ENCODE measurements around the gene IPP. TPM values are rescaled to one million over a fixed set of nuclear protein-coding genes. Genes with fewer than 3 reads are reported as not detected.
"Not testable (repeated sequence)": the region's sequence is repeated elsewhere in the genome, so short reads cannot be mapped to it uniquely, and the experiment has no call there.

IPP gene
- polyA plus RNA-seq, 3 donors from 2014 or later: 13.4 to 20.4 (median 17.6) TPM

- peak; percentile 98 for DNase-seq
- Mint-ChIP-seq H3K4me3 (peak within 1 kb of the TSS; percentile 97 to 99 (median 97)), H3K27me3 (ENCODE audit: low read depth in 3 of 3) (peaks cover 8 to 23% (median 21%) of the 10 kb centered on the region in 3 donors), H3K4me1 (peaks cover 49 to 74% of the 10 kb centered on the region in 2 donors), H3K36me3 (peaks cover 0 to 4% (median 0%) of the 10 kb centered on the region in 3 donors), H3K9me3 (no peaks in the 10 kb centered on the region), H3K27ac (peak within 1 kb of the TSS; percentile 99 to 100 (median 100))
Measured at GRCh38 chr1:45686288-45687013, 64.0 kb downstream of the IPP start, which contains the start of gene GPBP1L1. Gene GPBP1L1, minus strand, starts transcription at chr1:45686533. Its CDS starts 27,446 bp downstream, at chr1:45659087.

GRCh38 chr1:45686015-45686287 lies 64.5 kb downstream of the IPP start:
- H3K4me3 Mint-ChIP-seq: peak overlapping the region; percentile 97 to 99 (median 97)
- H3K36me3 Mint-ChIP-seq: peaks cover 0 to 2% (median 0%) of the 10 kb centered on the region in 3 donors
- peaks cover 52 to 78% of the 10 kb centered on the region in 2 donors for H3K4me1 Mint-ChIP-seq

GRCh38 chr1:45685308-45686014 lies 65.0 kb downstream of the IPP start:
- Mint-ChIP-seq H3K4me1 (peaks cover 57 to 78% of the 10 kb centered on the region in 2 donors), H3K27me3 (ENCODE audit: low read depth in 3 of 3) (peaks cover 8 to 23% (median 21%) of the 10 kb centered on the region in 3 donors), H3K27ac (peak overlapping the region; percentile 99 to 100 (median 100)), H3K4me3 (peak overlapping the region; percentile 97 to 99 (median 97)), H3K36me3 (no peaks in the 10 kb centered on the region), H3K9me3 (no peaks in the 10 kb centered on the region)
- no peak for DNase-seq

More at GRCh38 chr1:45686015-45686287, 64.5 kb downstream of the IPP start:
- no peak for DNase-seq
- H3K27ac Mint-ChIP-seq: peak overlapping the region; percentile 99 to 100 (median 100)
- no peaks in the 10 kb centered on the region for H3K9me3 Mint-ChIP-seq
- peaks cover 8 to 23% (median 21%) of the 10 kb centered on the region in 3 donors for H3K27me3 Mint-ChIP-seq (ENCODE audit: low read depth in 3 of 3)

GRCh38 chr1:45684402-45684801 lies 66.1 kb downstream of the IPP start:
- Mint-ChIP-seq H3K27me3 (ENCODE audit: low read depth in 3 of 3) (peaks cover 8 to 23% (median 21%) of the 10 kb centered on the region in 3 donors), H3K9me3 (no peaks in the 10 kb centered on the region), H3K27ac (peak overlapping the region in 2 of 6 donors; percentile 49 to 100), H3K36me3 (no peaks in the 10 kb centered on the region), H3K4me3 (peak overlapping the region; percentile 46 to 99 (median 97)), H3K4me1 (peaks cover 60 to 75% of the 10 kb centered on the region in 2 donors)
- no peak for DNase-seq

GRCh38 chr1:45682942-45683341 lies 67.5 kb downstream of the IPP start:
- DNase-seq: no peak
- H3K4me1 Mint-ChIP-seq: peaks cover 65 to 80% of the 10 kb centered on the region in 2 donors
- H3K27ac Mint-ChIP-seq: peak overlapping the region in 1 of 6 donors; percentile 49
- no peak overlapping the region for H3K4me3 Mint-ChIP-seq
- H3K27me3 Mint-ChIP-seq (ENCODE audit: low read depth in 3 of 3): peaks cover 6 to 17% (median 13%) of the 10 kb centered on the region in 3 donors
- H3K9me3 Mint-ChIP-seq: no peaks in the 10 kb centered on the region
- no peaks in the 10 kb centered on the region for H3K36me3 Mint-ChIP-seq

- no peak for DNase-seq
- Mint-ChIP-seq H3K27ac (peak overlapping the region in 1 of 6 donors; percentile 39), H3K36me3 (no peaks in the 10 kb centered on the region), H3K9me3 (no peaks in the 10 kb centered on the region), H3K4me3 (peak overlapping the region in 1 of 5 donors; percentile 29), H3K27me3 (ENCODE audit: low read depth in 3 of 3) (no peaks in the 10 kb centered on the region), H3K4me1 (peaks cover 64 to 88% of the 10 kb centered on the region in 2 donors)
Measured at GRCh38 chr1:45679123-45679522, 71.3 kb downstream of the IPP start.

- no peaks in the 10 kb centered on the region for H3K27me3 Mint-ChIP-seq (ENCODE audit: low read depth in 3 of 3)
- peaks cover 68 to 88% of the 10 kb centered on the region in 2 donors for H3K4me1 Mint-ChIP-seq
- DNase-seq: no peak
- no peak overlapping the region for H3K27ac Mint-ChIP-seq
- no peaks in the 10 kb centered on the region for H3K9me3 Mint-ChIP-seq
- H3K36me3 Mint-ChIP-seq: no peaks in the 10 kb centered on the region
- peak overlapping the region in 1 of 5 donors; percentile 1 for H3K4me3 Mint-ChIP-seq
Measured at GRCh38 chr1:45678489-45678888, 72.0 kb downstream of the IPP start.

GRCh38 chr1:45677751-45678245 lies 72.7 kb downstream of the IPP start:
- no peaks in the 10 kb centered on the region for H3K27me3 Mint-ChIP-seq (ENCODE audit: low read depth in 3 of 3)
- DNase-seq: no peak
- peak overlapping the region in 1 of 5 donors; percentile 2 for H3K4me3 Mint-ChIP-seq
- peaks cover 73 to 90% of the 10 kb centered on the region in 2 donors for H3K4me1 Mint-ChIP-seq
- peak overlapping the region in 1 of 6 donors; percentile 40 for H3K27ac Mint-ChIP-seq
- no peaks in the 10 kb centered on the region for H3K36me3 Mint-ChIP-seq
- H3K9me3 Mint-ChIP-seq: no peaks in the 10 kb centered on the region

GRCh38 chr1:45676553-45676952 lies 73.9 kb downstream of the IPP start:
- H3K27ac Mint-ChIP-seq: peak overlapping the region in 1 of 6 donors; percentile 25
- not testable (repeated sequence) for H3K9me3 Mint-ChIP-seq; H3K4me3 Mint-ChIP-seq; DNase-seq; H3K27me3 Mint-ChIP-seq (ENCODE audit: low read depth in 3 of 3); H3K36me3 Mint-ChIP-seq
- peaks cover 66 to 84% of the 10 kb centered on the region in 2 donors for H3K4me1 Mint-ChIP-seq

- no peak for DNase-seq
- Mint-ChIP-seq H3K36me3 (no peaks in the 10 kb centered on the region), H3K27me3 (ENCODE audit: low read depth in 3 of 3) (no peaks in the 10 kb centered on the region), H3K4me3 (no peak overlapping the region), H3K27ac (no peak overlapping the region), H3K9me3 (no peaks in the 10 kb centered on the region), H3K4me1 (peaks cover 64 to 86% of the 10 kb centered on the region in 2 donors)
Measured at GRCh38 chr1:45674478-45674877, 76.0 kb downstream of the IPP start.

- Mint-ChIP-seq H3K4me3 (no peak overlapping the region), H3K9me3 (no peaks in the 10 kb centered on the region), H3K36me3 (no peaks in the 10 kb centered on the region), H3K4me1 (peaks cover 62 to 86% of the 10 kb centered on the region in 2 donors), H3K27me3 (ENCODE audit: low read depth in 3 of 3) (no peaks in the 10 kb centered on the region), H3K27ac (no peak overlapping the region)
- DNase-seq: no peak
Measured at GRCh38 chr1:45673956-45674355, 76.5 kb downstream of the IPP start.

- no peak overlapping the region for H3K4me3 Mint-ChIP-seq
- peak overlapping the region in 1 of 6 donors; percentile 16 for H3K27ac Mint-ChIP-seq
- H3K27me3 Mint-ChIP-seq (ENCODE audit: low read depth in 3 of 3): peaks cover 0 to 1% (median 1%) of the 10 kb centered on the region in 3 donors
Measured at GRCh38 chr1:45669859-45670655, 80.4 kb downstream of the IPP start.

GRCh38 chr1:45669379-45669778 lies 81.1 kb downstream of the IPP start:
- no peak for DNase-seq
- peaks cover 51 to 81% of the 10 kb centered on the region in 2 donors for H3K4me1 Mint-ChIP-seq
- H3K9me3 Mint-ChIP-seq: no peaks in the 10 kb centered on the region
- no peaks in the 10 kb centered on the region for H3K36me3 Mint-ChIP-seq
- no peak overlapping the region for H3K4me3 Mint-ChIP-seq
- H3K27me3 Mint-ChIP-seq (ENCODE audit: low read depth in 3 of 3): peaks cover 0 to 1% (median 1%) of the 10 kb centered on the region in 3 donors
- H3K27ac Mint-ChIP-seq: no peak overlapping the region

More at GRCh38 chr1:45669859-45670655, 80.4 kb downstream of the IPP start:
- no peak for DNase-seq
- H3K9me3 Mint-ChIP-seq: no peaks in the 10 kb centered on the region
- H3K4me1 Mint-ChIP-seq: peaks cover 55 to 85% of the 10 kb centered on the region in 2 donors
- H3K36me3 Mint-ChIP-seq: no peaks in the 10 kb centered on the region

Data from immature natural killer cell (primary cell).